Measurements from ENCODE around the gene TNRC6C. TPM values are rescaled to one million over a fixed set of nuclear protein-coding genes. Genes with fewer than 3 reads are reported as not detected.

Gene TNRC6C
- total RNA-seq, 2 experiments from 2014 or later = 25.5 to 26.7 TPM

DNA sequence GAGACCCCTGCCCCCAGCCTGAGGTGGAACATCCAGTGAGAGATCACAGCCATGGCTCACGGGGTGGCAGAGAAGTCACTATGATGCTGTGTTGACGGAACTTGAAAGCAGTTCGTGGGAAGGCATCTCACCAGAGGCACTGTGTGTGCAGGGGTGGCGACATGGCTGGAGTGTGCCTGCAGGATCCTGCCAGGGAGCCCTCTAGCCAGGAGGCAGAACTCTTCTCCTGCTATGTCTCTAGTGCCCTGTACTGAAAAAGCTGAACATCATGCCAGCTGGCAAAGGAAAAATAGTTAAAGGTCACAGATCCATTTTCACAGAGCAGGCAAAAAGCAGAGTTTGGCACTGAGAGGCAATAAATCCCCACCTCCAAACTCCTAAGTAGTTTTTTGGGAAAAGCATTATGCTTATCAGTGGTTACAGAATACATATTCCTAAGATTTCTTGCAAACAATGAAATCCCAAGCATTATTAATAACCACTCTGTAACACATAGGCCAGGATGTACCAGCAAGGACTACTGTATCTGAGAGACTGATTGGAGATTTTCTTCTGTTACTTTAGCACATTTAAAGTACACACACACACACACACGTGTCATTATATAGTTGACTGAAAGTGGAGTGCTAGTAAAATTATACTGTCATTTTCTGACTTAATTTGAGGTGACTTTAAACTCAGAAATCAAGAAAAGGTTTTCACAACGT is 36.8 kb downstream of the TNRC6C start:
- no peak for DNase-seq
- Mint-ChIP-seq H3K36me3 (ENCODE audit: low read depth) (no peaks in the 10 kb centered on the region), H3K9me3 (no peaks in the 10 kb centered on the region), H3K4me3 (no peak overlapping the region), H3K4me1 (peaks cover 6% of the 10 kb centered on the region), H3K27me3 (no peaks in the 10 kb centered on the region), H3K27ac (no peak overlapping the region)
- ChIA-PET POLR2A (no interaction called here), CTCF (no interaction called here)

- DNase-seq = no peak
- Mint-ChIP-seq H3K27ac (no peak overlapping the region), H3K36me3 (ENCODE audit: low read depth) (no peaks in the 10 kb centered on the region), H3K4me1 (peaks cover 6% of the 10 kb centered on the region), H3K27me3 (no peaks in the 10 kb centered on the region), H3K4me3 (no peak overlapping the region), H3K9me3 (no peaks in the 10 kb centered on the region)
- ChIA-PET POLR2A (no interaction called here), CTCF (no interaction called here)
Measured at GRCh38 chr17:77996256-77996655, 37.8 kb downstream of the TNRC6C start.

DNA sequence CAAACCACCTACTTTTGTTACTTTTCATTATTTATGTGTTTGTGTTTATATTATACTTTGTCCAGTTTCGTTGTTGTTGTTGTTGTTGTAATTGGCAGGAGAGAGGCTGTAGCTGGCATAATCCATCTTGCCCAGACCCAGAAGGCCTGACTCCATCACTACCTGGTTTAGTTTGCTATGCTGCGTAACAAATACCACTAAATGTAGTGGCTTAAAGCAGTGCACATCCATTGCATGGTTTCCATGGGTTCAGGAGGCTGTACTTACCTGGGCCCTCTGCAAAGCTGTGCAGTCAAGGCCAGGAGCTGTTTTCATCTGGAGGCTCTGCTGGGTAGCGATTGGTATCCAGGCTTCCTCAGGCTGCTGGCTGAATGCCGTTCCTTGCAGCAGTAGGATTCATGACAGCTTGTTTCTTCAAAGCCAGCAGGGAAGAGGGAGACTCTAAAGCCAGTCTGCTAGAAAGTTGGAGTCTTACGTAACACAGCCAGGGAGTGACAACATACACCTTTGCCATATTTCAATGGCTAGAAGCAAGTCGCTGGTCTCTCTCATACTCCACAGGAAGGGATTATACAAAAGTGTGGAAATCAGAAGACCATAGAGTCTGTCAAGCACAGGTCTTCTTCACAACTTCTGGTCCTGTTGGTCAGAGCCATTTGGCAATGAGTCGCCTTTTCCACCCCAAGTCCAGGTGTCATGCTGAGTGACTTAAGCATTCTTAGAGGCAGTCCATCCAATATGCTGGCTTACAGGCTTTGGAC is 41.1 kb downstream of the TNRC6C start:
- Mint-ChIP-seq H3K4me1 (peaks cover 6% of the 10 kb centered on the region), H3K27ac (no peak overlapping the region), H3K9me3 (no peaks in the 10 kb centered on the region), H3K4me3 (no peak overlapping the region), H3K27me3 (no peaks in the 10 kb centered on the region), H3K36me3 (ENCODE audit: low read depth) (peaks cover 6% of the 10 kb centered on the region)
- POLR2A ChIA-PET = no interaction called here
- CTCF ChIA-PET = interaction anchor here (1.4 kb wide), 1 partner anchor 14 kb away, joined by 4 read pairs; no protein-coding TSS in a partner anchor
- DNase-seq = no peak

GRCh38 chr17:78000341-78000740 is 41.8 kb downstream of the TNRC6C start:
- Mint-ChIP-seq H3K36me3 (ENCODE audit: low read depth) (peaks cover 7% of the 10 kb centered on the region), H3K27me3 (no peaks in the 10 kb centered on the region), H3K27ac (no peak overlapping the region), H3K4me3 (no peak overlapping the region), H3K9me3 (no peaks in the 10 kb centered on the region), H3K4me1 (peaks cover under 1% of the 10 kb centered on the region)
- ChIA-PET CTCF (no interaction called here), POLR2A (no interaction called here)
- DNase-seq = no peak

GRCh38 chr17:78001182-78001581 is 42.7 kb downstream of the TNRC6C start:
- Mint-ChIP-seq H3K27ac (no peak overlapping the region), H3K36me3 (ENCODE audit: low read depth) (peaks cover 10% of the 10 kb centered on the region), H3K4me1 (peaks cover 3% of the 10 kb centered on the region), H3K9me3 (no peaks in the 10 kb centered on the region), H3K27me3 (no peaks in the 10 kb centered on the region), H3K4me3 (no peak overlapping the region)
- DNase-seq = no peak
- ChIA-PET POLR2A (no interaction called here), CTCF (no interaction called here)

DNA sequence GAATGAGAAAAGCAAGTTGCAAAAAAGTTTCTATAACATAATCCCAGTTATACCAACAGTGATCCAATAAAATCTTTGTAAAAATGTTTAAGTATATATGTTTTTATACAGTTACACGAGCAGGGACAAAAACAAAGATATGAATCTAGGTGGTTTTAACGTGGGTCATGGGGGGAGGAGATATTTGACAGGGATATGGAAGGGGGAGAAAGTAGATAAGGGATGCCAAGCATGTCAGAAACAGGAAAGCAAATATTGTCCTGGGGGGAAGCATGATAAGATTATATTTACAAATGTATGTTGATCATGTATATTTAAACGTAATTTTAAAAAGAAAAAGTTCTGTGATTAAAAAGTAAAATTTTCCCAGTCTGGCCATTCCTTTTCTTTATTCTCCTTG is 43.1 kb downstream of the TNRC6C start:
- no peaks in the 10 kb centered on the region for H3K9me3 Mint-ChIP-seq
- ChIA-PET POLR2A (no interaction called here), CTCF (interaction anchor here (1.6 kb wide), 1 partner anchor 8 kb away, joined by 3 read pairs; no protein-coding TSS in a partner anchor)

GRCh38 chr17:78002166-78002565 is 43.7 kb downstream of the TNRC6C start:
- Mint-ChIP-seq H3K9me3 (no peaks in the 10 kb centered on the region), H3K4me1 (peaks cover 3% of the 10 kb centered on the region), H3K4me3 (no peak overlapping the region), H3K27ac (no peak overlapping the region), H3K36me3 (ENCODE audit: low read depth) (peaks cover 11% of the 10 kb centered on the region), H3K27me3 (no peaks in the 10 kb centered on the region)
- CTCF ChIA-PET = interaction anchor here (0.7 to 1.6 kb wide), 2 partner anchors 9 to 10 kb away, joined by 3 read pairs; no protein-coding TSS in a partner anchor
- POLR2A ChIA-PET = no interaction called here
- DNase-seq = no peak

More for the DNA sequence above, 43.1 kb downstream of the TNRC6C start:
- H3K4me1 Mint-ChIP-seq = peaks cover 3% of the 10 kb centered on the region
- H3K36me3 Mint-ChIP-seq (ENCODE audit: low read depth) = peaks cover 10% of the 10 kb centered on the region
- no peak for DNase-seq
- H3K4me3 Mint-ChIP-seq = no peak overlapping the region
- no peak overlapping the region for H3K27ac Mint-ChIP-seq
- H3K27me3 Mint-ChIP-seq = no peaks in the 10 kb centered on the region

DNA sequence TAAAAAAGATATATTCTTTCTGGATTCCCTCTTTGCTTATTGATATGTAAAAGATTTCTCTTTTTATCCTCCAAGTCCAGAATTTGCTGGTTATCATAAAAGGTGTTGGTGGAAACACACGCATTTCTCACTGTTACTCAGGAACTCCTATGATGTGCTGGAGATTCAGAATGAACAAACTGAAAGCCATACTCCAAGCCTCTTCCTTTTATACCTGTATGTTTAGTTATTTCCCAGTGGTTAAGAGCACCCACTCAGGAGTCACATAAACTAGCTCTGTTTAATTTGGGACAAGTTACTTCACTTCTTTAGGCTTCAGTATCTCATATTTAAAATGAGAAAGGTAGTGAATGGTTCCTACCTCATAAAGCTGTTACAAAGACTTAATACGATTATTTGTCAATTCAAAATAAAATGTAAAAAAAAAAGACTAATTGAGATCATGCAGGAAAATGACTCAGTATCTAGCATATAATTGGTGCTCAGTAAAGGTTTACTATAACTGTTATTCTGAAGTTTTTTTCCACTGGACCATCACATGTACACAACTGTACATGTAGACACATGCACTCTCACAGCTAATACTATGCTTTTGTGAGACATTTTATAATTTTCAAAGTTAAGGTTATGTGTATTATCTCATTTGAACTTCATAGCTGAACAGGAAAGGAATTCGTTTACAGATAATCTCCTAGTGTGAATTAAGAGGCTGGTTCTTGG is 47.1 kb downstream of the TNRC6C start:
- POLR2A ChIA-PET = interaction anchor here (0.6 to 0.7 kb wide), 2 partner anchors 19 to 47 kb away, joined by 3 to 4 read pairs; partner anchors contain the start of gene TNRC6C

DNA sequence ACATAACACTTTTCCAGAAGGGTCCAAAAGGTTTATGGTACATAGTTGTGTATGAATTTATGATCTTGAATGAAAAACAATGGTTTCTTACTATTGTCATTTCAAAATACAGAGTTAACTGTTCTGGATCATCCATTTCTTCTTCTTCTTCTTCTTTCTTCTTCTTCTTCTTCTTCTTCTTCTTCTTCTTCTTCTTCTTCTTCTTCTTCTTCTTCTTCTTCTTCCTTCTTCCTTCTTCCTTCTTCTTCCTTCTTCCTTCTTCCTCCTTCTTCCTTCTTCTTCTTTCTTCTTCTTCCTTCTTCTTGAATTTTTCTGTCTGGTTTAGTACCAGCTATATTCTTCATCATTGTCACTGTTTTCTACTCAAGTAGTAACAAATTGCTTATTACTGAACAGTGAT is 47.8 kb downstream of the TNRC6C start:
- Mint-ChIP-seq H3K27me3 (no peaks in the 10 kb centered on the region), H3K36me3 (ENCODE audit: low read depth) (peaks cover 13% of the 10 kb centered on the region), H3K9me3 (no peaks in the 10 kb centered on the region), H3K27ac (no peak overlapping the region), H3K4me3 (no peak overlapping the region), H3K4me1 (peaks cover 7% of the 10 kb centered on the region)
- POLR2A ChIA-PET = interaction anchor here (0.7 kb wide), 2 partner anchors 48 to 101 kb away, joined by 3 read pairs; partner anchors contain the start of gene TNRC6C
- CTCF ChIA-PET = interaction anchor here (2.7 kb wide), 1 partner anchor 13 kb away, joined by 9 read pairs; no protein-coding TSS in a partner anchor
- DNase-seq = no peak

More for the DNA sequence above, 47.1 kb downstream of the TNRC6C start:
- H3K9me3 Mint-ChIP-seq = no peaks in the 10 kb centered on the region
- CTCF ChIA-PET = interaction anchor here (2.7 kb wide), 2 partner anchors 8 to 14 kb away, joined by 9 to 14 read pairs; no protein-coding TSS in a partner anchor
- no peak for DNase-seq
- no peaks in the 10 kb centered on the region for H3K27me3 Mint-ChIP-seq
- H3K4me3 Mint-ChIP-seq = no peak overlapping the region
- no peak overlapping the region for H3K27ac Mint-ChIP-seq
- peaks cover 13% of the 10 kb centered on the region for H3K36me3 Mint-ChIP-seq (ENCODE audit: low read depth)
- H3K4me1 Mint-ChIP-seq = peaks cover 3% of the 10 kb centered on the region

- Mint-ChIP-seq H3K27me3 (no peaks in the 10 kb centered on the region), H3K9me3 (no peaks in the 10 kb centered on the region), H3K4me1 (peaks cover 9% of the 10 kb centered on the region), H3K4me3 (no peak overlapping the region), H3K36me3 (ENCODE audit: low read depth) (peaks cover 13% of the 10 kb centered on the region), H3K27ac (no peak overlapping the region)
- no peak for DNase-seq
- ChIA-PET CTCF (no interaction called here), POLR2A (no interaction called here)
Measured at GRCh38 chr17:78007647-78008046, 49.1 kb downstream of the TNRC6C start.

DNA sequence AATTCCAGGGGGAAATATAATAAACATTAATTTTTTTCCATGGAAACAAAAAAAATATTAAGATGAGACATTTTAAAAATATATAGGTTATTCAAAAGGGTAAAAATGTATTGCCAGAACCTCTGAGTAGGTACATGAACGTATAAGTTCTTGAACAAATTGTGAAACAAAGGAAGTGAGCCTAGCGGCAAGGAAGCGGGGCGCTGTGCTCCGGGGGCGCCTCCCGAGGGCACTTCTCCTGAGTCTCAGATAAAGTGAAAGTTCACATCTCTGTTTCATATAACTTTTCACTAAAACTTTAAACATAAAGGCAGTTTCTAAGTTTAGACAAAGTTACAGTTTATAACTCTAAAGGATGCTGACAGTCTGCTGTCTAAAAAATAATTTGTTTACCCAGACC is 52.3 kb downstream of the TNRC6C start:
- POLR2A ChIA-PET = no interaction called here
- Mint-ChIP-seq H3K4me3 (no peak overlapping the region), H3K36me3 (ENCODE audit: low read depth) (peaks cover 6% of the 10 kb centered on the region), H3K27me3 (no peaks in the 10 kb centered on the region), H3K9me3 (no peaks in the 10 kb centered on the region), H3K27ac (no peak overlapping the region), H3K4me1 (peaks cover 6% of the 10 kb centered on the region)
- CTCF ChIA-PET = interaction anchor here (1.8 to 4.9 kb wide), 3 partner anchors 10 to 468 kb away, joined by 7 to 33 read pairs (median 32); no protein-coding TSS in a partner anchor
- no peak for DNase-seq

DNA sequence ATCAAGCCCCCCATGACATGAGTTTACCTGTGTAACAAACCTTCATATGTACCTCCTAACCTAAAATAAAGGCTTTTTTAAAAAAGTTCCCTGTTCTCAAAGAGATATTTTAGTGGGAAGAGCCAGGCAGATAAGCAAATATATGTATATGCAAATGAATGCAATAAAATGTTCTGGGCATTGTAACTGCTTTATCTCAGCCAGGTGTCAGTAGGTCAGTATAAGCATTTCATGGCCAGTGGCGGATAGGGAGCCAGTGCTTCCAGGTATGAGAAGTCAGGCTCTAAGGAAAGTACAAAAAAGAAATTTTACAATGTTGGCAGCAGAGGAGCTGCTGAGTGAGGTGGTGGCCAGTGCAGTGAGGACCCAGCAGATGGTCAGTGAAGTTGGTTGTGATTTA is 53.9 kb downstream of the TNRC6C start:
- Mint-ChIP-seq H3K4me3 (no peak overlapping the region), H3K36me3 (ENCODE audit: low read depth) (peaks cover 2% of the 10 kb centered on the region), H3K4me1 (peaks cover 6% of the 10 kb centered on the region), H3K9me3 (no peaks in the 10 kb centered on the region), H3K27me3 (no peaks in the 10 kb centered on the region), H3K27ac (no peak overlapping the region)
- ChIA-PET POLR2A (no interaction called here), CTCF (interaction anchor here (1.2 to 4.9 kb wide), 8 partner anchors 8 to 470 kb away, joined by 3 to 33 read pairs (median 6); partner anchors contain the start of gene TNRC6C)
- DNase-seq = no peak

Measured in activated CD4-positive, alpha-beta memory T cell treated with anti-CD3 and anti-CD28 coated beads, Interleukin-2, amount 10 ng/mL, durations not matched to agents 7 days and 5 days (primary cell).